GM21390 (cell line): ENCODE data around the gene GNA15.
A peak's percentile ranks its signal among the peaks of the same experiment; 100 is the strongest.
"Not testable (repeated sequence)": the region's sequence is repeated elsewhere in the genome, so short reads cannot be mapped to it uniquely, and the experiment has no call there.

Experiments used
- ATAC-seq: cut with Tn5 transposase; IDR thresholded peaks from one replicate; pipeline ENCODE4 v1.9.1; 2021; ENCODE audit not compliant: unreplicated experiment

GNA15 gene, protein sequence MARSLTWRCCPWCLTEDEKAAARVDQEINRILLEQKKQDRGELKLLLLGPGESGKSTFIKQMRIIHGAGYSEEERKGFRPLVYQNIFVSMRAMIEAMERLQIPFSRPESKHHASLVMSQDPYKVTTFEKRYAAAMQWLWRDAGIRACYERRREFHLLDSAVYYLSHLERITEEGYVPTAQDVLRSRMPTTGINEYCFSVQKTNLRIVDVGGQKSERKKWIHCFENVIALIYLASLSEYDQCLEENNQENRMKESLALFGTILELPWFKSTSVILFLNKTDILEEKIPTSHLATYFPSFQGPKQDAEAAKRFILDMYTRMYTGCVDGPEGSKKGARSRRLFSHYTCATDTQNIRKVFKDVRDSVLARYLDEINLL

GRCh38 chr19:3135961-3136683, at the start of gene GNA15:
GNA15 (plus strand) TSS chr19:3136033; CDS start chr19:3136451, 418 bp downstream.
- no peak for ATAC-seq

GRCh38 chr19:3087769-3088168, 48.1 kb upstream of the GNA15 start:
- no peak for ATAC-seq

GRCh38 chr19:3089299-3089855, 46.5 kb upstream of the GNA15 start:
- ATAC-seq: not testable (repeated sequence)

DNA sequence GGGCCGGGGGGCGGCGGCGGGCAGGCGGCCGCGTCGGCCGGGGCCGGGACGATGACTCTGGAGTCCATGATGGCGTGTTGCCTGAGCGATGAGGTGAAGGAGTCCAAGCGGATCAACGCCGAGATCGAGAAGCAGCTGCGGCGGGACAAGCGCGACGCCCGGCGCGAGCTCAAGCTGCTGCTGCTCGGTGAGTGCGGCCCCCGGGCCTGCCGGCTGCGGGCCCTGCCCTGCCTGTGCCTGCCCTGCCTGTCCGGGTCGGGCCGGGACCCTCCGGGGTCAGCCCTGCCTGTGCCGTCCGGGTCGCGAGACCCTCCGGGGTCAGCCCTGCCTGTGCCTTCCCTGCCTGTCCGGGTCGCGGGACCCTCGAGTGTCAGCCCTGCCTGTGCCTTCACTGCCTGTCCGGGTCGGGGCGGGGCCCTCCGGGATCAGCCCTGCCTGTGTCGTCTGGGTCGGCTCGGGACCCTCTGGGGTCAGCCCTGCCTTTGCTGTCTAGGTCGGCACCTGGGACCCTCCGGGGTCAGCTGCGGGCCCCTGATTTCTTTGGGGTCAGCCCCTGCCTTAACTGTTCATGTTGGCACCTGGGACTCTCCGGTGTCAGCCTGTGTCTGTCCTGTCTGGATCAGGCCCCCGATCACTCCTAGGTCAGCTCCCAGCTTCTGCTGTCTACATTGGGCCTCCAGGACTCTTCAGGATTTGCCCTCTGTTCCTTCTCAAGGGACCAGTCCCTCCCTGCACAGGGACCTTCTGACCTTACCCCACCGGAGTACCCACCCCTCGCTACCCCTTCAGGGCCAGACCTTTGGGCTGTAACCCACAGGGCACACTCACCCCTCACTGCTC, 41.0 kb upstream of the GNA15 start:
- peak; percentile 18 for ATAC-seq

- no peak for ATAC-seq
Observed at GRCh38 chr19:3095441-3096191, 40.2 kb upstream of the GNA15 start.

DNA sequence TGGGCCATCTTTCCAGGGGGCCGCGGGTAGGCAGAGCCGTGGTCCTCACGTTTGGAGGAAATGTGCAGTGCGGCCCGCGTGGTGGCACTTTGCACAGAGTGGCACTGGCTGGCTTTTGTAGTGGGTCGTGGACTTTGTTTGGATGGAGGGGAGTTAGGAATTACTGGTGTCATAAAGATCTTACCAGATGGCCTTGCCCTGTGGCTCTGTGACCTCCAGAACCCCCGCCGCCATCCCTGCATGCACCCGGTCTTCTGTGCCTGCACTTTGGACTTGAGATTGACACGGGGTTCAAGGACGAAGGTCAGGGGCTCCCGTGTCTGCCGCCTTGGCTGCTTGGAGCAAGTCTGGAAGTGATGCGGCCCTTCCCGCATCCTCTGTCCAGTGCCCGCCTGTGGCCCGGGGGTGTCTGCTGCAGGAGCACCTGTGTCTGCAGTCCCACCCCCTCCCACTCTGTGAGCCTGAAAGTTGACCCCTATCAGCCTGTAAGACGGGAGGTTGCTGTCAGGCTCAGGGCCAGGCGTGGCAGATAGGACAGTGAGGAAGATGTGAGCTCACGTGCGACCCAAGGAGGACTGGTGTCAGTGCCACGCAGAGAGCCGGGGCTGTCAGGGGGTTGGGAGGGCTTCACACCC, 39.4 kb upstream of the GNA15 start:
- ATAC-seq: no peak

GRCh38 chr19:3096902-3097326, 38.9 kb upstream of the GNA15 start:
- ATAC-seq: no peak

DNA sequence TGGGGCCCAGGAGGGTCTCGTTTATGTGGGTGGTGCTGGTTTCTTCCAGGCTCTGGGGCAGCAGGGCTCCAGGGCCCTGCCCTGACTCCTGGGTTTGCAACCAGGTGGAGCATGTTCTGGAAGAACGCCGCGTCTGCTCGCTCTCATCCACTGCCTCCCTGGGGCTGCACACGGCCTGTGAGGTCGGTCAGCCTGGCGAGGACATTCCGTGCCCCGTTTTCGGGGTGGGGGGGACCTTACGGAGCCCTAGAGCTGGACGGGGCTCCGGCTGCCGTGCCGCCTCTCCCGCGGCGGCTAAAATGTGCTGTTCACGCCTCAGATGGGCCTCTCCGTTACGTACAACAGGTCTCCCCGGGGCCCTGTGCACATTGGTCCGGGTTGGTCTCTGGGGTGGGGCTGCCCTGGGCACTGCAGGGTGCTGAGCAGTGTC, 38.4 kb upstream of the GNA15 start:
- ATAC-seq: no peak

- ATAC-seq: no peak
Observed at GRCh38 chr19:3098141-3098514, 37.7 kb upstream of the GNA15 start.

DNA sequence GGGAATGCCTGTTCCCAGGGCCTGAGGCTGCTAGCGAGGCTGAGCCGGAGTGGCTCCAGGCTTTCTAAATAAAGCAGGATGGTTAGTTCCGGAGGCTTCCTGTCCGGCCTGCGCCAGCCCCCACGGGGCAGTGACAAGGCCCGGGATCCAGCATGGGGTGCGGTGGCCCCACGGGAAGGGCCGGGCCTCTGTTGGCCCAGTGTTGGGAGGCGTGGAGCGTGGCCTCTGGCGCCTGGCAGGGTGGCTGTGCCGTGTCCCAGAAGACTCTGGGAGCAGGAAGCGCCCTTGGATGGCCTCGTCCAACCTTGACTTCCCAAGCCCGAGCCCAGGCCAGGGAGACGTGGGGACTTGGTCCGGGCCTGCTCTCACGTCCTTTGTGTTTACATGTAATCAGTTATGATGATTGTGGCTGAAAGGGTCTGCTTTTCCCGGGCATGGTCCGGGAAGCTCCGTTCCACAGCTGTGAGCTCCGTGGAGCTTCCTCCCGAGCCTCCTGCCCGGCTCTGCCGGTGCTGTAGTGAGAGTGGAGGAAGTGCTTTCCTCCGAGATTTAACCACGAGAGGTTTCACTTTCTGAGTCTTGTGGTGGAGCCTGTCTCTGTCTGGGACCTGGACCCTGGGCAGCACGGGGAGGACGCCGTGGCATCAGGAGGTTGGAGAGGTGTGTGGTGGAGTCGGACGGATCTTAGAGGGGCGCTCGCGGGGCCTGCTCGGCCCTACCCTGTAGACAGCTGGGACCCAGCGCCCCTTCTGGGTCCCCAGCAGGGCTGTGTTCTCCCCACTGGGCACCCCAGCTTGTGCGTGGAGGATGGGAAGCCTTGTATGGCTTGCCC, 37.1 kb upstream of the GNA15 start:
- no peak for ATAC-seq

- no peak for ATAC-seq
Observed at GRCh38 chr19:3099347-3100145, 36.3 kb upstream of the GNA15 start.

DNA sequence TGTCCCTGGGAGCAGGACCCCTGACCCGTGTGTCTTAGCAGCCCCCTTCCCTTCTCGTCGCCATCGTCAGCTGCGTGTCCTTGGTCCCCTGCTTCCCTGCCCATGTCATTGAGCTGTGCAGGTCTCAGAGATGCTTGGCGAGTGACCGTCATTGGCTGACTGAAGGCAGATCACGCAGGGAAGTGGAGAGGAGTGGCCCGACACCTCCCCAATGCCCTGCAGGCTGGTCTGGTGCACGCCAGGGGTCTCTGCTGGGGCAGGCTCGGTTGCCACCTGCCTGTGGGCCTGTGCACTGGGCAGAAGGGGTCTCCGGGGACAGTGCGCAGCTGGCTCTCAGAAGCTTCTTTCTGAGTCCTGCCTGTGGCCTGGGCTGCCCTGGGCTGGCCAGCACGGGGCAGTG, 35.5 kb upstream of the GNA15 start:
- ATAC-seq: no peak

DNA sequence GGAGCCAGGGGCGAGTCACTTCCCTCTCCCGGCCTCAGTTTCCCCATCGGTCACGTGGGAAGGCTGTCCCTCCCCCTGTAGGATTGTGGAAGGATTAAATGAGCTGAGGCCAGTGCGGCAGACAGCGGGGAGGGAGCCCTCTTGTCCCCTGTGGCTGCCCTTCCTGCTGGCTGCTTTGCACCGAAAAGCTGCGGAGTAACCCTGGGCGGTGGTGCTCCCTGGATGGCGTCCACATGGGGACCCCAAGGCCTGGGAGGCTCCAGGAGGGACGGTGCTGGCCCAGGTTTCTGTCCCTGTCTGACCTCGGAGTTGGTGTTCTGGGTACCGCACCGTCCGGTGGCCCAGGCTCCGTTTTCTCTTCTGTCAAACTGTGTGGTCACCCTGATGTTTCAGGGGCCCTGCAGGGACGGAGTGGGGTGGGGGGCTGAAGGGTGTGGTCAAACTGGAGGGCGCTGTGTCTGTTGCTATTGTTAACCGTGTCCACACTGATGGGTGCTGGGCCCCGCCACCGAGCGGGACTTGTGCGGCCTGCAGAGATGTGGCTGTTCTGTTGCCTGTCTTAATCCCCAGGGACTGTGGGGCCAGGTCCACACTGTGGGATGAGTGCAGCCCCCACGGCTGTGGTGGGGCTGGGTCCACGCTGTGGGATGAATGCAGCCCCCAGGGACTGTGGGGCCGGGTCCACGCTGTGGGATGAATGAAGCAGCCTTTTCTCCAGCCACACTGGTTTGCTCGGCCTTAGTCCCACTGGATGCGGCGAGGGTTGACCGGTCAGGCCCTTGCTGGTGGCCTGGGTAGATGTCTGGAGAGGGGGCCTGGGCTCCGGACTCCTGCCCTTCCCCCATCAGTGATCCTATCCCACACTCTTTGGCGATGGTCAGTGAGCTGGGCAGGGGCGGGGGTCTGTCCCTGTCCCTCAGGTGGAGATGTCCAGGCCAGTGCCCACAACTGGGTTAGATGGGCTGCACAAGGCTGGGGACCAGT, 34.8 kb upstream of the GNA15 start:
- no peak for ATAC-seq

DNA sequence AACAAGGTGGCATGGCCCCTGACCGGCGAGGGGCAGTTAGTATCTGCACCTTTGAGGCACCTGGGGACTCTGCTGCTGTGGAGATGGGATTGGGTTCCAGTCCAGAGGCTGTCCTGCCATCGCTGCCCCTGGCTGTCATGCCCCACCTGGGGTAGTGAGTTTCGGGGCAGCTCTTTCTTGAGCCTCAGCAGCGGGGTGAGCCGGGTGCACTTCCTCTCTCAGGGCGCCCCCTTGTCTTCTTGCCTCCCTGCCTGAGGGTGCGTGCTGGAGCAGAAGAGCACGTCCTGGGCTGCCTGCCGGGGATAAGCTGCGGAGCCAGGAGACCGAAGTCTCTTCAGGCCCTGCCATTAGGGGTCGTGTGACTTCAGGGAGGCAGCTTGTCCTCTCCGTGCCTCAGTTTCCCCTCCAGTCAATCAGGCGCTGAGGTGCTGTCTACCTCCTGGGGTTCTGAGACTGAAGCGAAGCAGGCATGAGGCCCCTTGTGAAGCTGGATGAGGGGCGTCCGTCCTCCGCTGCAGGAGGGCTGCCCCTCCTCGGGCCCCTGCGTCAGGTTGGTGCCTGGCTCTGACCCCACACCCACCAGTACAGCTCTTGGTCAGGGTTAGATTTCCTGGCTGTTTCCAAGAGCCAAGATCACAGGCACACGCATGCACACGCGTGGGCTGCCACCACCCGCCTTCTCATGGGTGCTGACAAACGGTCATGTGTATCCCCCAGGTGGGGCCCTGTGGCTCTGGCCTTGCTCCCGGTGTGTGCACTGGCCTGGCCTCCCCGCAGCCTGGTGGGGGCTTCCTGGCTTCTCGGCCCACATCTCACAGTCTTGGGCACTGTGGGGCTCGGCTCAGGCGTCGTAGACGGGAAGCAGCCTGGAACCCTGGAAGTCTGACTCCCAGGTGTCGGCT, 33.3 kb upstream of the GNA15 start:
- no peak for ATAC-seq

- ATAC-seq: no peak
Observed at GRCh38 chr19:3104708-3104983, 31.2 kb upstream of the GNA15 start.
